ENCODE measurements around the gene ZNF385D. TPM values are rescaled to one million over a fixed set of nuclear protein-coding genes. Genes with fewer than 3 reads are reported as not detected.

Gene ZNF385D
- total RNA-seq, 6 experiments from 2014 or later: 0.06 to 2.7 (median 0.59) TPM; not detected in 1

GRCh38 chr3:21750080-21750696 lies 822 bp downstream of the ZNF385D start:
- intact Hi-C loops (cut with DNase I): no loop called here
- ATAC-seq: no peak
- Histone ChIP-seq H3K27ac (no peak overlapping the region), H3K36me3 (no peaks in the 10 kb centered on the region), H3K27me3 (no peaks in the 10 kb centered on the region), H3K4me1 (no peaks in the 10 kb centered on the region), H3K9me3 (no peaks in the 10 kb centered on the region), H3K4me3 (no peak overlapping the region)
- no peak for DNase-seq
- no peak for TF ChIP-seq CTCF (IDR thresholded peaks at IDR 0.05)
- no peak for TF ChIP-seq POLR2A (IDR thresholded peaks at IDR 0.05)
- WGBS (ENCODE audit: insufficient coverage, low coverage, low lambda C conversion rate, missing lambda C conversion rate): 28% methylated on average over 8 of the region's 8 CpGs

- WGBS (ENCODE audit: insufficient coverage, low coverage, low lambda C conversion rate, missing lambda C conversion rate): 57% methylated on average over 5 of the region's 5 CpGs
- intact Hi-C loops (cut with DNase I): no loop called here
Observed at GRCh38 chr3:21747966-21748555, 2.9 kb downstream of the ZNF385D start.

GRCh38 chr3:21747376-21747775 lies 3.6 kb downstream of the ZNF385D start:
- WGBS (ENCODE audit: insufficient coverage, low coverage, low lambda C conversion rate, missing lambda C conversion rate): 68% methylated on average over 3 of the region's 3 CpGs
- TF ChIP-seq CTCF (IDR thresholded peaks at IDR 0.05) (no peak), POLR2A (IDR thresholded peaks at IDR 0.05) (no peak)
- intact Hi-C loops (cut with DNase I): no loop called here
- H3K4me3 ChIP-seq: no peak overlapping the region
- H3K27me3 ChIP-seq: no peaks in the 10 kb centered on the region
- no peaks in the 10 kb centered on the region for H3K4me1 ChIP-seq
- ATAC-seq: no peak
- no peak overlapping the region for H3K27ac ChIP-seq
- H3K36me3 ChIP-seq: no peaks in the 10 kb centered on the region
- no peak for DNase-seq
- H3K9me3 ChIP-seq: no peaks in the 10 kb centered on the region

More at GRCh38 chr3:21747966-21748555, 2.9 kb downstream of the ZNF385D start:
- Histone ChIP-seq H3K9me3 (no peaks in the 10 kb centered on the region), H3K4me3 (no peak overlapping the region), H3K27me3 (no peaks in the 10 kb centered on the region), H3K27ac (no peak overlapping the region), H3K4me1 (no peaks in the 10 kb centered on the region), H3K36me3 (no peaks in the 10 kb centered on the region)
- TF ChIP-seq CTCF (IDR thresholded peaks at IDR 0.05): no peak
- no peak for TF ChIP-seq POLR2A (IDR thresholded peaks at IDR 0.05)
- ATAC-seq (no peak), DNase-seq (no peak)

- H3K9me3 ChIP-seq: no peaks in the 10 kb centered on the region
- no peaks in the 10 kb centered on the region for H3K36me3 ChIP-seq
- DNase-seq: no peak
- no peak overlapping the region for H3K27ac ChIP-seq
- no peaks in the 10 kb centered on the region for H3K4me1 ChIP-seq
- H3K27me3 ChIP-seq: no peaks in the 10 kb centered on the region
- intact Hi-C loops (cut with DNase I): no loop called here
- WGBS (ENCODE audit: insufficient coverage, low coverage, low lambda C conversion rate, missing lambda C conversion rate): 59% methylated on average over 6 of the region's 6 CpGs
- TF ChIP-seq CTCF (IDR thresholded peaks at IDR 0.05) (no peak), POLR2A (IDR thresholded peaks at IDR 0.05) (no peak)
- no peak for ATAC-seq
- no peak overlapping the region for H3K4me3 ChIP-seq
Observed at GRCh38 chr3:21745966-21746365, 5.0 kb downstream of the ZNF385D start.

Measured in right lobe of liver (tissue), 6 donors.